ENCODE data around the gene CERS3.
"Not testable (repeated sequence)": the region's sequence is repeated elsewhere in the genome, so short reads cannot be mapped to it uniquely, and the experiment has no call there.

CERS3 gene

GRCh38 chr15:100457201-100457600 lies 71.5 kb downstream of the CERS3 start:
- no peak overlapping the region for H2AFZ ChIP-seq
- H3K27ac ChIP-seq: no peak overlapping the region
- H3K9me3 ChIP-seq (ENCODE audit: control insufficient read depth, low read length): no peaks in the 10 kb centered on the region
- no peak overlapping the region for H3K9ac ChIP-seq
- H3K27me3 ChIP-seq (ENCODE audit: control insufficient read depth, insufficient read depth, low read length): no peaks in the 10 kb centered on the region
- H3K36me3 ChIP-seq (ENCODE audit: control insufficient read depth, insufficient read depth, low read length): no peaks in the 10 kb centered on the region
- H3K79me2 ChIP-seq: no peaks in the 10 kb centered on the region
- H3K4me2 ChIP-seq (ENCODE audit: low read length): no peak overlapping the region
- H3K4me3 ChIP-seq (ENCODE audit: low read depth, low read length): no peak overlapping the region
- no peak for TF ChIP-seq CTCF (IDR thresholded peaks at IDR 0.05)
- no peaks in the 10 kb centered on the region for H3K4me1 ChIP-seq

- H3K27me3 ChIP-seq (ENCODE audit: control insufficient read depth, insufficient read depth, low read length): no peaks in the 10 kb centered on the region
- no peak for TF ChIP-seq CTCF (IDR thresholded peaks at IDR 0.05)
- no peaks in the 10 kb centered on the region for H3K9me3 ChIP-seq (ENCODE audit: control insufficient read depth, low read length)
Measured at GRCh38 chr15:100454148-100454547, 74.6 kb downstream of the CERS3 start.

DNA sequence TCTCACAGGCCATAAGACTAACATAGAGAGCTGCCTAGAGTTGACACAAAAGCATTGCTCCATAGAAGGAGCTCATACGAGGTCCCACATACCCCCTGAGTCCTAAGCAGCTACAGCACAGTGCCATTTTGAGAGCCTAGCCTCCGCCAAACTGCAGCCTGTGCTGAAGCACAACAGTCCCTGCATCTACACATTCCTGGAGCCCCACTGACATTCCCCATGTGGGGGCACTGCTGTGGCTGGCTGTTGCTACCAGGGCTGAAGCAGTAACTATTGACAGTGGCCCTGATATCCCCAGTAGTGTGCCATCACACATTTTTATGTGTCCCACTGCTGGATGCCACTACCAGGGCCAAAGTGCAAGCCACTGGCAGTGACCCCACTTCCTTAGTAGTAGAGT lies 80.3 kb downstream of the CERS3 start:
- Histone ChIP-seq H3K27me3 (ENCODE audit: control insufficient read depth, insufficient read depth, low read length) (no peaks in the 10 kb centered on the region), H3K27ac (no peak overlapping the region), H3K36me3 (ENCODE audit: control insufficient read depth, insufficient read depth, low read length) (no peaks in the 10 kb centered on the region), H3K4me3 (ENCODE audit: low read depth, low read length) (no peak overlapping the region), H3K9ac (no peak overlapping the region), H3K4me2 (ENCODE audit: low read length) (no peak overlapping the region), H2AFZ (no peak overlapping the region), H3K79me2 (no peaks in the 10 kb centered on the region), H3K4me1 (no peaks in the 10 kb centered on the region), H3K9me3 (ENCODE audit: control insufficient read depth, low read length) (no peaks in the 10 kb centered on the region)
- TF ChIP-seq CTCF (IDR thresholded peaks at IDR 0.05): no peak

More at GRCh38 chr15:100454148-100454547, 74.6 kb downstream of the CERS3 start:
- Histone ChIP-seq H3K4me3 (ENCODE audit: low read depth, low read length) (no peak overlapping the region), H3K36me3 (ENCODE audit: control insufficient read depth, insufficient read depth, low read length) (no peaks in the 10 kb centered on the region), H3K79me2 (no peaks in the 10 kb centered on the region), H3K9ac (no peak overlapping the region), H3K4me2 (ENCODE audit: low read length) (no peak overlapping the region), H3K27ac (no peak overlapping the region), H3K4me1 (no peaks in the 10 kb centered on the region), H2AFZ (no peak overlapping the region)

DNA sequence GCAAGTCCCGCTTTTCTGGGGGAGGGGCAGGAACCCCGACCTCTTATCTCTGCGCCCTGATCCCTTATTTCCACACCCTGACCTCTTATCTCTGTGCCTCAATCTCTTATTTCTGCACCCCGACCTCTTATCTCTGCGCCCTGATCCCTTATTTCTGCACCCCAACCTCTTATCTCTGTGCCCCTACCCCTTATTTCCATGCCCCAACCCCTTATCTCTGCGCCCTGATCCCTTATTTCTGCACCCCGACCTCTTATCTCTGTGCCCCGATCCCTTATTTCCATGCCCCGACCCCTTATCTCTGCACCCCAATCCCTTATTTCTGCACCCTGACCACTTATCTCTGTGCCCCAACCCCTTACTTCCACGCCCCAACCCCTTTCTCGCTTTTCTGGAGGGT lies 87.7 kb downstream of the CERS3 start:
- not testable (repeated sequence) for H3K27ac ChIP-seq; H3K4me1 ChIP-seq; H3K36me3 ChIP-seq (ENCODE audit: control insufficient read depth, insufficient read depth, low read length); H3K4me3 ChIP-seq (ENCODE audit: low read depth, low read length); H2AFZ ChIP-seq; H3K27me3 ChIP-seq (ENCODE audit: control insufficient read depth, insufficient read depth, low read length); H3K4me2 ChIP-seq (ENCODE audit: low read length); H3K9ac ChIP-seq; H3K9me3 ChIP-seq (ENCODE audit: control insufficient read depth, low read length); H3K79me2 ChIP-seq

GRCh38 chr15:100439514-100439913 lies 89.2 kb downstream of the CERS3 start:
- no peak overlapping the region for H3K9ac ChIP-seq
- no peak overlapping the region for H2AFZ ChIP-seq
- H3K36me3 ChIP-seq (ENCODE audit: control insufficient read depth, insufficient read depth, low read length): no peaks in the 10 kb centered on the region
- no peaks in the 10 kb centered on the region for H3K79me2 ChIP-seq
- no peaks in the 10 kb centered on the region for H3K9me3 ChIP-seq (ENCODE audit: control insufficient read depth, low read length)
- no peaks in the 10 kb centered on the region for H3K4me1 ChIP-seq
- no peaks in the 10 kb centered on the region for H3K27me3 ChIP-seq (ENCODE audit: control insufficient read depth, insufficient read depth, low read length)
- no peak overlapping the region for H3K27ac ChIP-seq
- H3K4me3 ChIP-seq (ENCODE audit: low read depth, low read length): no peak overlapping the region
- TF ChIP-seq CTCF (IDR thresholded peaks at IDR 0.05): no peak
- H3K4me2 ChIP-seq (ENCODE audit: low read length): no peak overlapping the region
